Activated gamma-delta T cell (primary cell): ENCODE results near the gene NRXN3.

Source experiments
- DNase-seq: peaks from one replicate; lab custom pipeline; 2025; lab: John Stamatoyannopoulos, UW

NRXN3 gene

DNA sequence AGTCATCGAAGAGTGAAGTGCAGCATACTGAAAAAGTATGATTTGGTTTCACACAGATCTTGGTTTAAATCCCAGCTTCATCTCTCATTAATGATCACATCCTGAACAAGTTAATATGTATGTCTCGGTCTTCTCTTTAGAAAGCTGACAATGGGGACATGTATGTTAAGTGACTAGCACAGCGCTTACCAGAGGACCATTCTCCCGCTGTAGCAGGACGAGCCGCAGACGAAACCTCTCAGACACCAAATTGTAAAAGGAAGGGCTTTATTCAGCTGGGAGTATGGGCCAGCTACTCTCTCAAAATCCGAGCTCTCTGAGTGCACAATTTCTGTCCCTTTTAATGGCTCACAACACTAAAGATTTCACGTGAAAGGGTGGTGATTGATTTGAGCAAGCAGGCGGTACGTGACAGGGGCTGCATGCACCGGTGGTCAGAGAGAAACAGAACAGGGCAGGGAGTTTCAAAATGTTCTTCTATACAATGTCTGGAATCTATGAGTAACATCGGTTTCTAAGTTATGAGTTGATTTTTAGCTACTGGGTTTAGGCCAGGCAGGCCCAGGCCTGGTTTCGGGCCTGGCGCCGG, 1358.7 kb downstream of the NRXN3 start:
- no peak for DNase-seq

DNA sequence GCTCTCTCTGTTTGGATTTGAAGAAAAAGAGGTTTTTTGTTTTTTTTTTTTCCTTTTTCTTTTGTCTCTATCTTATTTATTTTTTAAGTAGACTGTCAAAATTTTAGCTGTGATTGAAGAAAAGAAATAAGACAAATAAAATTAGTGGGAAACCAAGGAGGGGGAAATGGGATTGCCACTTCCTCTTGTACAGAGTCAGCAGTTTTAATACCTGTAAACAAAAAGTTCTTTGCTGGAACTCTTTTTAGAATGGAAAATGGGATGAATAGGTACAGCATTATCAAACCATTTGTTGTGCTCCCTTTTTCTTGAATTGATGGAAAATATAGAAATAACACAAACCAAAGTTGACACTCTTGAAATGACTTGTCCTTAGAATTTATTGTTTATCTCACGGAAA, 1360.4 kb downstream of the NRXN3 start:
- no peak for DNase-seq

DNA sequence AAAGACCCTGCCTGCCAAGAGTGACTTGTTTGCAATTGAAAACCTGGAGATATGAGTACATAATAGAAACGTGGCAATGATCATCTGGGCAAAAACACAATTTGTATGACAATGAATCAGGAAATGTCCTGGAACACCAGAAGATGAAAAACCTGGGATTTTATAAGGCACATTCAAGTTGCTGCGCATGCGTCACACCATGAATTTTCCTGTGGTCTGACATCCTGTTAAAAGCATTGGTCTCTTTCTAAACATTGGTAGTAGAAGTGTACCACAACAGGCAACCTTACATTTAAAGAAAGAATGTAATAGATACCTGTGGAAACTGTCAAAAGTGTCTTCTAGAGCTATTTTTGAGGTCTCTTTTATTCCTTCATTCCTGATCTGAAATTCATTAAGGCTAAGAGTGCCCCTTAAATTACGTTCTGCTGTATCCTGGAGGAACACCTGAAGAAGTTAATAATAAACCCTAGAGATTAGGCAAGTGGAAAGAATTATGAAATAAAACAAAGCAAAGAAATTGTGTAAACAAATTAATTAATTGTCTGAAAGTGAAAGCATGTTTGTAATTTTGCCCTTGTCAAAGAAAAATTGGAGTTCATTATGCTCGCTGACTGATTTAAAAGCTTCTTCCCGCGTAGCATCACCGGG, 1364.7 kb downstream of the NRXN3 start:
- no peak for DNase-seq

DNA sequence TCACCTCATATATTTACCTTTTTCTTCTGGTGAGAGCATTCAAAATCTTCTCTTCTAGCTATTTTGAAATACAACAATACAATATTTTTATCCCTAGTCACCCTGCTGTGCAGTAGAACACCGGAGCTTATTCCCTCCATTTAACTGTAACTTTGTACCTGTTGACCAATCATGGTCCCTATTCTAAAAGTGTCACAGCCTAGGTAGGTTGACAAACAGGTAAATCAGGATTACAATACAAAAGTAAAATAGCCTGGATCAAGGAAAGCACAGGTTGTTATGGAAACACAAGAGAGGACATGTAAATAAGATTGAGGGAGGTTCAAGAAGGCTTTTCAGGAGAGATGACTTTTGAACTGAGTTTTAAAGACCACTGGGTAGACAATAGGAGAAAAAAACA, 1370.2 kb downstream of the NRXN3 start:
- DNase-seq = no peak

DNA sequence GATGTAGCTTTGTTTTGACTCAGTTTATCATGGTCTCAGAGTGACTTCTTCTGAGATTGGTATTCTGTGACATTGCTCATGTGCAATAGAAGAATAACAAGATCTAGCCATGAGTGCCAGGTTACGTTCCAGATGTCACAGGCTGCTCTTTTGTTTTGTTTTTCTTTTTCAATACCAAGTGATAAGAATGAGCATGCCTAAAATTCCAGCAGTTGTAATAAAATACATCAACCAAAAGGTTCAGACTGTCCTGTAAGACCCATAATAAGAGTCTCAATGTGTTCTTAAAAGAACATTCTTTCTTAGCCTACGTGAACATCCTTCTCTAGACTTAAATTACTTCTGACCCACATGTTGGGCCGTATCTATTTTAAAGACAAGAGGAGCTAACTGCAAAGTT, 1371.9 kb downstream of the NRXN3 start:
- DNase-seq = no peak

DNA sequence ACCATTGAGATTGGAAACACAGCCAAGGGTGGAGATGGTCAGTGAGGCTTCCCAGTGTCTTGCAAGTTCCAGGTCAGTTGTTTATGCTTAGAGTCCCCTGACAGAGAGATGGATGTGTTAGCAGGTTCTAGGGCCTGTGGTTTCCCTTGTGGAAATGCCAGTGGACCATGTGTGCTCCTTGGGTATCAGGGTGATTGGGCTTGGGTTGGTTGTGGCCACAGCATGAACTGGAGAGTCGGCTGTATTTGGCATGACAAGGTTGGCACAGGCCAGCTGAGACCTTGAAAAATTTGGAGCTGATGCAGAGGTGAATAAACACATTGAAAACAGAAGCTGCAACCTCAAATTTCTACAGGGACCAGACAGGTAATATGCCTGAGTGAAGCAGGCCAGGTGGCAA, 1373.2 kb downstream of the NRXN3 start:
- DNase-seq = no peak

DNA sequence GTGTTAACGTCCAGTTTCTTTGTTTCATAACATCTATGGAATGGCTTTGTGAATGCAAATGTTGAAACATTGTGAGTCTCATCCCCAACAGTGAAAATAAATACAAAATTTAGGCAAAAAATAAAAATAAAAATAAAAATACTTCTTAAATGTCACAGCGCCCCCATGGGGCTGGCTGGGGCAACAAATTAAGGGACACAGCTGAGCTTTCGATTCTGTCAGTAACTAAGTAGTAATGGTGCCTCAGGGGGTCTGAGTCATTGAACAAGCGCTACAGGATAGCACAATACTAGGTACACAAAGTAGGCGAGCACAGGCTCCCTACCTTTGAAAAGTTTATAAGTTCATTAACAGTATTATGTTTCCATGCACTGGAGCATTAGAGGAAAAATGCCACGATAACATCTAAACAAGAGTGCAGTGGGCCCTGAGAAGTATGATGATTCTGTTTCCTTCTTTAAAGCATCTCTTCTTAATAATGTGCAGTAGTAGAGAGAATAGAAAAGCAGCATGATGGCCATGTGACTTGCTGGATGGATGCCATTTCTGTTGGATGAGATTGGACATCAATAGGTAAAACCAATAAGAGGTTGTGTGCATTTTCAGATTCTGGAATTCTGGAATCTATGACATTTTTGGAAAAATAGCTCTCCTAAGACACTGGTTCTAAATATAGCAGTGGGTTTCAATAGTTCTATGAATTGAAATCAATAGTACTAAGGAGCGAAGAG, 1374.0 kb downstream of the NRXN3 start:
- DNase-seq = no peak

DNA sequence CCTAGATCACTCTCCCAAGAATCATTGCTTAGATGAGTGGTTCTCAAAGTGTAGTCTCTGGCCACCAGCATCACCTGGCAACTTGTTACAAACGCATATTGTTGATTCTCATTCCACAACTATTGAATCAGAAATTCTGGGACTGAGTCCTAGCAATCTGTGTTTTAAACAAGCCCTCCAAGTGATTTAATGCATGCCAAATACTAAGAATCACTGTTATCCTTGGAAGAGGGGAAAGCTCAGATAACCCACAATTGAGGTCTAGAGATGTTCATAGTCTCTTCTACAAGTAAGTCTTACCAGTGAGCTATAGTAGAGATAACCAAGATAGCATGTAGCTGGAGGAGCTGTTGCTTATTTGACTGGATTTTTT, 1374.5 kb downstream of the NRXN3 start:
- DNase-seq = no peak

DNA sequence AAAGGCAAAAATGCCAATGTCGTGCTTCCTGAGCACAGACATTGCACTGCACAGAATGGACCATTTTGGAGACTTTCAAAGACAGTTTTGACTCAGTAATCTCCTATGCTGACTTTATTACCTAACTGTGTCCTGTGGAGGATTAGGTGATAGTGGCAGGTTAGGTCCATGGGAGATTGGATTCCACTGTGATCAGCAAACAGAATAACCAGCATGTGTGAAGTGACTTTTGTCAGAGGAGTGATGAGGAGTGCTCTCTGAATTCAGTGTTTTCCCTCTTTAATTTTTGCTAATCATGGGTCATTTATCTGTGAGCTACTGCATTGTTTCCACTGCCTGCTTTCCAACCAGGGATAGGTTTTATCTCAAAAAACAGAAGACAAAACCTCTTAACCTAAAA, 1378.7 kb downstream of the NRXN3 start:
- DNase-seq = no peak

DNA sequence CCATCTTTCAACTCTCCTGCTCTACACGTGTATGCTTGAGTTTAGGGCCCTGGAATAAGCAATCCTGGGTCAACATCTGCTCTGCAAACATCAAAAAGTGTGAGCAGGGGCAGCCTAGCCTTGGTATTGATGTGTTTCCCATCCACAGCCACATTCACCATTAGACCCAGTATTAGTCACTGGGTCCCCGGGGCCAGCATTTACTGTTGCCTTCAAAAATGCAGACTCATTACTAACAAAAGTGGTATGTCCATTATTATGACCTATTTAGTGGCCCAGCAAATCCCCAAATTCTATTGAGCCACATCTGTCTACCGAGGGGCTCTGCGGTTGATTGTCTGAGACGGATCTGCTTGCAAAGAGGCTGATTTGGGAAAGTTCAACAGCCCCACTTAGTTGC, 1379.3 kb downstream of the NRXN3 start:
- no peak for DNase-seq

DNA sequence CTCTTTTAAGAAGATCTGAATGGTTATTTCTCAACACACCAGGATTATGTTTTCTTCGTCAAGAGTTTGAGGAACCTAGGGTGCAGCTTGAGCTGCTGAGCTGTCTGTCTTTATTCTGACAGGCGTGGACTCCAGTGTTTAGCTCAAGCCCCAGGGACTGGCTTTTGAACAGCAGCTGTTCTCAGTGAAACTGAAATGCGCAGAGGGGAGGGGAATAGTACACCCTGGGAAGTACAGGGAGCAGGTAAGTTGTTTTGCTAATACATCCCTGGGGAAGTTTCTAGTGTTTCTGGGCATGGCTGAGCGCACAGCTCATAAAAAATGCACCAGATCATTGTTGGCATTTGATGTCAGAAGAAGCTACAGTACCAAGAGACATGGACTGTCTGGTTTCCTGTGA, 1381.3 kb downstream of the NRXN3 start:
- DNase-seq = no peak

DNA sequence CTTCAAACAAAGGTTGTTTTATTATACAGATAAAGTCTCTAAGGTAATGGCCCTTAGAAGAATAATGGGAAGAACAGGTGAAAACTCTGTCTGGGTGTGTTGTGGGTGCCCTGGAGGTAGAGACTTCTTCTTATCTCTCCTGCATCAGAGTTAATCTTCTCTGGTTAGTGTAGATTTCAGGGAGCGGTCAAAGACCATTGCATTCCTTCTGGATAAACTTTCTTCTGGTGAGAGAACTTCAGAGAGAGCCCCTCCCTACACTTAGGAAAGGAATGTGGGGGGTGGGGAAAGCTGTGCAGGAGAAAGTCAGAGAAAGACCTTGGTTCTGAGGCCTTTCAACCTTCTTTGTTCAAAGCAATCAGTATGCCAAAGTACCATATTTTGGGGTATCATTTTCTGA, 1382.6 kb downstream of the NRXN3 start:
- no peak for DNase-seq

DNA sequence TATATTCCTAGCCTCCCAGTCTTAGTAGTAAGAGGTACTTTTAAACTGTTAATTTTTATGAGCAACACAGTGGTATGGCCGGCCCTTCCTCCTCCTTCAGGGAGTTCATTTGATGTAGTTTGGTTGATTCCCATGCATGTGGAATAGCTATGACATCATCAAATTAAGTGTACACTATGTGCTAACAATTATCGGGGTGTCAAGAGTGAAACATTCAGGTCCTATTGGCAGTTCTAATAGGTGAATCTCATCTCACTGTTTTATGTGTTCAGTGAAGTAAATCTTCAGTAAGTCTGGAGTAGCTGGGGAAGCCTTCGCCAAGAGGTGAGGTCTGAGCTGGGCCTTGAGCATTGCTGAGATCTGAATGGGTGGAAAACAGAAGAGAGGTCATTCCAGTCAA, 1384.6 kb downstream of the NRXN3 start:
- no peak for DNase-seq

DNA sequence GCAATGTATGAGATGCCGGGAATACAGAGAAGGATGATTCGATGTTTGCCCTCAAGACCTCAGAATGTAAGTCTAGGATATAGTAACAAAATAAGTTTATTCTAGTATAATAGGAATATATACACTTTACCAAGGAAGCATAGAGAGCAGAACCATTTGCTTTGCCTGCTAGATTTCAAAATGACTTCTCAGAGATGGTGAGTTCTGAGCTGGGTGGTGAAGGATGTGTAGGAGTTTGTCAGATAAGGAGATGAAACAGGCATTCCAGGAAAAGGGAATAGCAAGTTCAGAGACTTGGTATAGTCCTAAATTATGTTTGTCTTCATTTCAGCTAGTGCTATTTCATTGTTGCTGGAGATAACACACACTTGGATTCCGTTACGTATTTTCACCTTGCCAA, 1385.3 kb downstream of the NRXN3 start:
- no peak for DNase-seq

DNA sequence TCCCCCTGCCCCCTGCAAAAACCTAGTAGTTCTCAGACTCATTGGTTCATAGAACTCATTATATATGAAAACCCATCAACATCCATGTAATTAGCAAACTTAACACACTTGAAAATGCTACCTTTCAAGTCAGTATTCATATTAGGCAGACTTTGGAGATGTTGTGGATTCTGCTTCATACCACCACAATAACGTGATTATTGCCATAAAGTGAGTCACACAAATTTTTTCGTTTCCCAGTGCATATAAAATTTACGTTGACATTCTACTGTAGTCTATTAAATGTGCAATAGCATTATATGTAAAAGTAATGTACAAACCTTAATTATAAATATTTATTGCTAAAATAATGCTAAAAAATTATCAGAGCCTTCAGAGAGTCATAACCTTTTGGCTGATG, 1387.1 kb downstream of the NRXN3 start:
- DNase-seq = no peak

DNA sequence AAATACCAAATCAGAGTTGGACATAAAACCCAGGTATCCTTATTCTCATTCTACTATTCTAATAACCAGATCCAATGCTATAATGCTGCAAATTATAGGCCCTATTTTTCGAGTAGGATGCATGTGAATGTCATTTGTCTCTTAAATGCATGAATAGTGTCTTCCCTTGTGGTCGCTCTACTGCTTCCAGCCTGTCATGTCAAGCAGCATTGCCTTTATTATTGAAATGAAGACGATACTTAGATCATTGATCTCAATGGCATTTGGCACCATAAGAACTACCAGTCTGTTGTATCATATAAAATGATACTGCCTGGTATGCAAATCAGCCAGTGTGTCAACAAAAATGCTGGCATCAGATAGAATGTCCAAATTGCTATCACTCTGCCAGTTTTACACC, 1392.0 kb downstream of the NRXN3 start:
- no peak for DNase-seq

DNA sequence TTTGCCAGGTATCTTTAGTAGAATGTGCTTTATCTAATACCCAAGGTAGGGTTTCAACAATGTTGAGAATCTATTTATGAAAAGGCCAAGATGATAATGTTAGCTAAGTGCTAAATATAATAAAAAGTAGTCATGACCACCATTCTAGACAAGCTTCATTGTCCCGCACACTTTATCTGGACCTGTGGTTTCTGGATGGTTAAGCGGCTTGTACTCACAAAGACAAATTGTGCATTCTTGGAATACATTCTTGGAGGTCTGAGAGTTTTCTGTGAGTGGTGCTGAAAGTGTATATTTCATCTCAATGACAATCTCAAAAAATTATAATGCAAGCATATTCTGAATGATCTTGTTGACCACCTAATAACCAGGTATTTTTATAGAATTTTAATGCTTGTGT, 1394.2 kb downstream of the NRXN3 start:
- DNase-seq = no peak

DNA sequence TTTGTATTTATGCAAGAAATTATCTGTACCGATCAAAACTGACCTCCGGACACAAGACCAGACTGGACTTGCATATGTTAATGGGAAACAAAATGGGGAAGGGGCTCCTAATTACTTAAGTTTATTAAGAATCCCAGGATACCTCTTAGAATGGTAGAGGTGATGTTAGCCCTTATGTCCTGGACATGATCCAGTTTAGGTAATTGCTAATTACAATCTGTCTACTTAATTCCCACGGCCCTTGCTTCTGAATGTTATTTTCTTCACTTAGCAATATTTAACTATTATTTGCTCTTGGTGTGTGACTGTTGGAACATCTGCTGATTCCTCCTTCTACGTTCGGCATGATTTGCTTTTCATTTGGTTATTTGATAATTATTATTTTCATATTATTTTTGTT, 1397.1 kb downstream of the NRXN3 start:
- DNase-seq = no peak

DNA sequence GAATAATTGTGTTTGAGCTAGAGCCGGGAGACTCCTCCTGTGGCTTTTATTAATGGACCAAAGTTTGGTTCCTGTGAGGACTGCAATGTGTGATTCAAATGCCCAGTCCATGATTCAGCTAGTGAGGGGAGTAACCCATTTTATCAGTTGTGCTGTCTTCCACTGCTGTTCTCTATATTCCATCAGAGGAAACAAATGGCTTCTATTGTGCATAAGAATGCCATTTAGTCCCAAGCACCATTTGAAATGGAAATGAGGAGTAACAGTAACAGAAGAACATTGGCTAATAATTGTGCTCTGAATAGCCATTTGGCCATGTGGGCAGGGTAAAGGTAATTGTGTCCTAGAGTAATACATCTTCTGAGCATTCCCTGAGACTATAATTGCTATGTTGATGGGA, 1398.4 kb downstream of the NRXN3 start:
- DNase-seq = no peak

DNA sequence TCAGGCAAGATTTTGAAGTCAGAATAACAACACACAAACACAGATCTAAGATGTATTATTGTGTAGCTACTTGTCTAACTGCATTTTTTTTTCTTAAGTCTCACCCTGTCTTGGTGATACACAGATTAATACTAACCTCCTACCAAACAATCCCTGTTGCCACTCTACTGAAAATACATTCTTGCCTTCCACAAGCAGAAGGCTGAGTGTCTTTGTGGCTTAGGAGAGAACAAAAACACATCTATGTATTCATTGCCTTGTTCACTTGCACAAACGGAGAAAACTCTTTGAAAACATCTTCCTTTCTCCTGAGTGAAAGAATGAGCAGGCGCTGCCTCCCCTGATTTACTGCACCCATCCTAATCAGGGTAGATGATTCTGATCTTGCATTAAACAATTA, 1398.9 kb downstream of the NRXN3 start:
- DNase-seq = no peak

DNA sequence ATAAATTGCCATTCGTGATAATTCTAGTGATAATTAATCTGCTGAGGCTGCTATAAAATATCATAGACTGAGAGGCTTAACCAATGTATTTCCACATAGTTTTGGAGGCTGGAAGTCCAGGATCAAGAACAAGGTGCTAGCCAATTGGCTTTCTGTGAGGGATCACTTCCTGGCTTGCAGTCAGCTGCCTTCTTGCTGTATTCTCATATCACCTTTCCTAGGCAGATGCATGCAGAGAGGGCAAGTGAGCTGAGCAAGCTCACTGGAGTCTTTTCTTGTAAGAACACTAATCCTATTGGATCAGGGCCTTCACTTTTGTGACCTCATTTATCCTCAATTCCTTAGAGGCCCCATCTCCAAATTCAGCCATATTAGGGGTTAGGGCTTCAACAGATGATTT, 1400.5 kb downstream of the NRXN3 start:
- DNase-seq = no peak

DNA sequence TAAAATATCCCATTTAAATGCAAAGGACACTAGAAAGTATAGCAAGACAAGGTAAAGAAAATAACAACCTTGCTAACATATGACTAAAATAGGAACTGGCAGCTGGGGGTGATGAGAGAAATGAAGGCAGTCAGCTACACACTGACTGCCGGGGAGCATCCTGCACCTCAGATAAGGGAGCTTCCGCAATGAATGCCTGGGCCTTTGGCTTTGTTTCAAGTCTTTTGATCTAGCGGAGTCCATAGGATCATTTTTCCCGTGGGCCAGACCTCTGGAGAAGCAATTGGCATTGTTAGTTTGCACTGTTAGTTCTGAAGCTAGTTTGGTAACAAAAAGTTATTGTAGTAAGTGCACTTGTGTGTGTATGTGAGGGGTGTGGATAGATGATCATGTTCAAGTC, 1401.2 kb downstream of the NRXN3 start:
- DNase-seq = no peak

DNA sequence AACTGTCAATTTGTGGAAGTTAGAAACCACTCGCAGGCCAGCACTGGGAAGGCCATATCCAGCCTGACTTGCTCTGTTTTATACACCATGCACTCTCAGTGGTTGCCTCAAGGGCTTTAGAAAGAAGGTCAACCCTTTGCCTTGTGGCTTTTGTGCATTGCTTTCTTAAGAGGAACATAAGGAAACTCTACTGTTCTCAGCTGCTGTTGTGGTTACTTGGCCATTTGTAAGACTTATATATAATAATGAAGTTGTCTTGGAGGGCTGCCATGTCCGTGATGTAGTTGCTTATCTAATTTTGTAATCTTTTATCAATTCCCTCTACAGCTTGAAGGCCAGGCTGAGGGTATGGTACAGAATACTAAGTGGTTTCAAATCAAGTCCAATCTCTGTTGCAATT, 1403.3 kb downstream of the NRXN3 start:
- DNase-seq = no peak

DNA sequence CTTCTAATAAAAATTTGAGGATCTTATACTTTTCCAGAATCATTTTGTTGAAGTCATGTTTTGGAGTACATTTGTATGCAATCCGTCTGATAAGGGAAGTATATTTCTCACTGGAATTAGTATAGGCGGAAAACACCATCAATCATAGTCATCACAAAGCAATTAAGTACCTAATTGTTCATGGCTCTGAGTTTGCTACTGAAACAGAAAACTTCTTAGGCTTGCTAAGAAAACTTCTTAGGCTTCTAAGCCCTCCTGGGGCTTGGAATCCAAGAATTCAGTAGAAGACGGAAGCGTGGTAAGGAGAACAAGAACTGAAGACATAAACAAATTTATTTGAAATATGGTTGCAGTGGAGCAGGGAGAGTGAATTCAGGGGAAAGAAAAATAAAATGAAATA, 1404.9 kb downstream of the NRXN3 start:
- DNase-seq = no peak
